Breast epithelium (tissue), 4 donors: ENCODE data around the gene NSF. TPM values are rescaled to one million over a fixed set of nuclear protein-coding genes. Genes with fewer than 3 reads are reported as not detected.
"Not testable (repeated sequence)": the region's sequence is repeated elsewhere in the genome, so short reads cannot be mapped to it uniquely, and the experiment has no call there.

Experiments used
- DNase-seq, 2 donors: peaks; one replicate each; pipeline ENCODE4 v3.0.0-alpha.2; 2019; ENCODE audit warnings: low spot score in 2 of 2
- H3K27ac ChIP-seq, 2 donors: fragments of 200-600 bp; sonication (generic) in 1 of 2; one replicate each; pipeline ENCODE4 v1.5.1; 2016 to 2019; ENCODE audit warnings: mild to moderate bottlenecking in 1 of 2
- H3K27me3 ChIP-seq, 2 donors: fragments of 200-600 bp; sonication (generic) in 1 of 2; one replicate each; pipeline versions ENCODE4 v1.5.1 to v1.6.0; 2017 to 2019; ENCODE audit warnings: control low read depth in 1 of 2, mild to moderate bottlenecking in 1 of 2
- H3K36me3 ChIP-seq: fragments of 200-600 bp; one replicate; pipeline ENCODE4 v1.5.1; 2019
- H3K4me1 ChIP-seq, 2 donors: fragments of 200-600 bp; sonication (generic); one replicate each; pipeline ENCODE4 v1.5.1; 2016 to 2019; ENCODE audit warnings: control low read depth in 1 of 2
- H3K4me3 ChIP-seq, 3 donors: fragments of 200-600 bp; sonication (generic); 1 replicate in 2 of 3; 2 replicates in 1 of 3; pipeline ENCODE4 v1.5.1; 2016 to 2019; ENCODE audit warnings: mild to moderate bottlenecking in 3 of 3, moderate library complexity in 2 of 3
- H3K9me3 ChIP-seq, 2 donors: fragments of 200-600 bp; sonication (generic) in 1 of 2; one replicate each; pipeline ENCODE4 v1.5.1; 2016 to 2019; ENCODE audit warnings: control low read depth in 1 of 2
- intact Hi-C: fragments of 100-400 bp; cut with DNase I; formaldehyde crosslinking; loops from one replicate; pipeline ENCODE4 v1.15.1; 2023; ENCODE audit warnings: low total_unique reads
- total RNA-seq, 3 donors: library from RNA; depleted of rRNA; stranded (reverse); fragments of >200 nt; gene quantifications; one replicate each; pipeline ENCODE4 v1.1.0, GENCODE V29; 2016

Gene NSF
- total RNA-seq, 3 donors from 2014 or later: 22.1 to 38.1 (median 38.0) TPM

GRCh38 chr17:46647688-46648278 lies 57.3 kb downstream of the NSF start:
- H3K4me3 ChIP-seq, H3K27me3 ChIP-seq, H3K4me1 ChIP-seq, H3K9me3 ChIP-seq, intact Hi-C loops, H3K27ac ChIP-seq, H3K36me3 ChIP-seq, DNase-seq: not testable (repeated sequence)

- H3K9me3 ChIP-seq, intact Hi-C loops, H3K27ac ChIP-seq, H3K27me3 ChIP-seq, H3K4me1 ChIP-seq, DNase-seq, H3K4me3 ChIP-seq, H3K36me3 ChIP-seq: not testable (repeated sequence)
Measured at GRCh38 chr17:46649246-46649645, 58.8 kb downstream of the NSF start.

DNA sequence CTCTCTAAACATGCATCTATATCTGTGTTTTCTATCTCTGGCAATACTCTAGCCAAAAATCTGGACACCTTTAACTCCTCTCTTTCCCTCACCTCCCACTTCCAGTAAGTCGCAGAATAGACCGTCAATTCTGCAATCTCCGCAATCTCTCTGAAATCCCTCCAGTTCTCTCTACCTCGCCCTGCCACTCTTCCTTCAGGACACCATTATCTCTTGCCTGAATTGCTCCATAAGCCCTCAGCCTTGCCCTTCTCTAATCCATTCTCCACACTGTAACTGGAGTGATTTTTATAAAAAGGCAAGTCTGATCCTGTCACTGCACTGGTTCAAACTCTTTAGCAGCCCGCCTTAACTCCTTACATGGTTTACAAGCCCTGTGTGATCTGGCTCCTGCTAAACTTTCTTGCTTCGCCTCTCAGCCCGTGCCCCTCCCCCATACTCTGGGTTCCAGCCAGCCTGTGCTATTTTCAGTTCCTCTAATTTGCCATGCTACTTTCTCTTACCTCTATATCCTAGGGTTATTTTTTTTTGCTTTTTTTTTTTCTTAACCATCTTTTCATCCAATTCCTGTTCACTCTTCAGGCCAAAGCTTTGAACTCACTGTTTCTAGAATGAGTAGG lies 61.7 kb downstream of the NSF start:
- intact Hi-C loops, H3K27me3 ChIP-seq: not testable (repeated sequence)

GRCh38 chr17:46658235-46658634 lies 67.8 kb downstream of the NSF start:
- DNase-seq, H3K27me3 ChIP-seq, H3K9me3 ChIP-seq, H3K36me3 ChIP-seq, H3K4me3 ChIP-seq, H3K4me1 ChIP-seq, intact Hi-C loops, H3K27ac ChIP-seq: not testable (repeated sequence)

More for the DNA sequence above, 61.7 kb downstream of the NSF start:
- H3K4me1 ChIP-seq, H3K4me3 ChIP-seq, H3K27ac ChIP-seq, H3K36me3 ChIP-seq, H3K9me3 ChIP-seq, DNase-seq: not testable (repeated sequence)

DNA sequence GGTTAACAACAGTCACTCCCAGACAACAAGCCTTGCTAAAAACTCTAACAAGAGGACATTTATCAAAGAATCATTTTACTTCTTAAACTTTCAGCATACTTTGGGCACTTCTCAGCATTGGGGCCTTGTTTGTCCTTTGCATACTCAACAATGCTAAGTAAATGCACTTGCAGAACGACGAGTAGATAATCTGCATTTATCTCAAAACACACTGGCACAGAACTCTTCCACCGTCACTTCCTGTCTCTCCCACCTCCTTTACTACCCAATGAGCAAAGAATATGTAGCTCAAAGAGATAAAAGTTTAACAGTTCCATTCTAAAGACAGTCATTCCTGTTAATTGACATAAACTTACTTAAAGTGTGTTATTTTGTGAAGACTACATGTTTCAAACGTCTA lies 69.2 kb downstream of the NSF start:
- DNase-seq, H3K4me1 ChIP-seq, H3K27ac ChIP-seq, H3K36me3 ChIP-seq, H3K9me3 ChIP-seq, H3K4me3 ChIP-seq, intact Hi-C loops, H3K27me3 ChIP-seq: not testable (repeated sequence)

DNA sequence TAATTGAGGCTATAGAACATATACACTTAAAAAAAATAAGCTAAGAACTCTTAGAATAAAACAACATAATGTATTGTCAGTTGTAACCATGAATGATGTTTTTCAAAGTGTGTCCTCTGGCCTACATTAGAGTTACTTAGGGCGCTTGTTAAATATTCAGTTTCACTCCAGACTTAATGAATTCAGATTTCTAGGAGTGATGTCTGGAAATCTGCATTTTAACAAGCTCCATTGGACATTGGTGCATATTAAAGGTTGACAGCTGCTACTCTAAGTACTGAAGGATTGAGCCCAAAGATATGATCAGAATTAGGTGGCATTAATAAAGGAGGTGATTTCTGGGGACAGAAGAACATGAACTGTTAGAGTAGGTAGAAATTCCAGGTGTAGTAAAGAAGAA lies 72.7 kb downstream of the NSF start:
- H3K36me3 ChIP-seq, intact Hi-C loops, H3K4me1 ChIP-seq, H3K4me3 ChIP-seq, H3K27me3 ChIP-seq, DNase-seq, H3K27ac ChIP-seq, H3K9me3 ChIP-seq: not testable (repeated sequence)

DNA sequence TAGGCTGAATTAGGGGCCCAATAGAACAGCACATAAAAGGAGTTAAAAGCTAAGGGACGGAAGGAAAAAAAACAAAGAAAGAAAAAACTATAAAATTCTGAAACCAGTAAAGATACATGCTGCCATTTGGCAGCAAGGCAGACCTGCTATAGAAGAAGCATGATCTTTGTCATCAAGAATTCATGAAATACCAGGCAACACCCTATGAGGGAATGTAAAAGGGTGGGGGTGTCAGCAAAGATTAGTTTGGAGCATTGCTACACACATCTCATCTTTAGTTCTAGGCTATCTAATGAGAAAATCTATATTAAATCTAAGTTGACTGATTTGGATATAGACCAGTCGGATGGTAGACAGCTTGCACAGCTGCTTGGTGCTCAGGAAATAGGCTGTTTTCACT lies 73.1 kb downstream of the NSF start:
- DNase-seq, H3K4me3 ChIP-seq, intact Hi-C loops, H3K9me3 ChIP-seq, H3K36me3 ChIP-seq, H3K27me3 ChIP-seq, H3K4me1 ChIP-seq, H3K27ac ChIP-seq: not testable (repeated sequence)

GRCh38 chr17:46665969-46666368 lies 75.5 kb downstream of the NSF start:
- H3K36me3 ChIP-seq, H3K4me3 ChIP-seq, H3K27ac ChIP-seq, H3K27me3 ChIP-seq, H3K9me3 ChIP-seq, H3K4me1 ChIP-seq, intact Hi-C loops: not testable (repeated sequence)
- DNase-seq: peak in 1 of 2 donors; percentile 49

DNA sequence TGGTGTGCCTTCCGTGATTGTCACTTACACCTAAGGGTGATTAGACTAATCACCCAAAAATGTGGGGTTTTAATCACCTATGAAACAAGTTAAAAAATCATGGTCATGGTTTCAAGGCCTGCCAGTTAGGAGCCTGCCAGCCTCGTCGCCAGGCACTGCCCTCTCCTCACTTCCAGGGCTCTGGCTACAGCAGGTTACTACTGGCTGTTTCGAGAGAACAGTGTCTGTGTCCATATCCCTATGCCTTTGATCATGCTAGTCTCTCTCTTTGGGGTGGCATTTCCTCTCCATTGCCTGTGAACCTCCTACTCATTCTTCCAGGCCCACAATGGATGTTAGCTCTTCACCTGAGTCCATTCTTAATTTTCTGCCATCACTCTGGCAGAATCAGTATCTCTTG lies 80.3 kb downstream of the NSF start:
- DNase-seq, H3K9me3 ChIP-seq, intact Hi-C loops, H3K36me3 ChIP-seq, H3K4me3 ChIP-seq, H3K27ac ChIP-seq, H3K4me1 ChIP-seq, H3K27me3 ChIP-seq: not testable (repeated sequence)

- H3K27ac ChIP-seq, intact Hi-C loops, H3K36me3 ChIP-seq, H3K4me3 ChIP-seq, H3K27me3 ChIP-seq, DNase-seq, H3K4me1 ChIP-seq, H3K9me3 ChIP-seq: not testable (repeated sequence)
Measured at GRCh38 chr17:46672777-46673176, 82.3 kb downstream of the NSF start.

DNA sequence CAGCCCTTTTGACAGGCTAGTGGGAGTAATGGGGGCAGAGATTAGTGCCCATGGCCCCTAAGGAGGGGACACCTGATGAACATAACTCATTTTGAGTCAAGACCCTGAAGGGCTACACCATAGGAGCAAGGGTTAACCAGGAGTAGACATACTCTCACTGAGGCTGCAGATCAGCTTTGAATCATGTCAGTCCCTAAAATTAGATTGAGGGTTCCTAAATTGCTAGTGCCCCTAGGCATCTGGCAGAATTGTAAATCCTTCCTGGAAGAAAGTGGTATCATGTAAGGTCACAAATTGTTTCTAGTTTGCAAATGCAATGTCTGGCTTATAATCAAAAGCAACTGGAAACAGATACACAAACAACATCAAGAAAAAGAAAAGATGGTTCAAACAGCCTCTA lies 87.3 kb downstream of the NSF start:
- not testable (repeated sequence) for H3K27me3 ChIP-seq, H3K27ac ChIP-seq, DNase-seq

DNA sequence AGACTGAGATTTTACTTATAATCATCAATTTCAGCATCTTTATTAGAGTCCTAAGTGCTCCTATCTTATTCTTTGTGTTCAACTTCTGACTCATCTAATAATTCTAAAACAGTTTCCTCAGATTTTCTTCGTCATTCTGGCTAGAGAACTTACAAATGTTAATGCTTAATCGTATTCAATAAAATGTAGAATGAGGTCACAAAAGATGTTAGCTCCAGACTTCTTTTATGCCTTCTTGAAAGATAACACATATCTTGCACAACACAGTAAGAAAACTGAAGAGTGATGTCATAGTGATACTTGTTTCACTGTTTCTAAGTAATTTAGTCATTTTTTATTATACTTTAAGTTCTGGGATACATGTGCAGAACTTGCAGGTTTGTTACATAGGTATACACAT lies 93.2 kb downstream of the NSF start:
- H3K27me3 ChIP-seq, H3K36me3 ChIP-seq, H3K4me1 ChIP-seq, DNase-seq, H3K27ac ChIP-seq, H3K4me3 ChIP-seq, H3K9me3 ChIP-seq, intact Hi-C loops: not testable (repeated sequence)

More for the DNA sequence above, 87.3 kb downstream of the NSF start:
- H3K36me3 ChIP-seq, H3K4me3 ChIP-seq, intact Hi-C loops, H3K9me3 ChIP-seq, H3K4me1 ChIP-seq: not testable (repeated sequence)

DNA sequence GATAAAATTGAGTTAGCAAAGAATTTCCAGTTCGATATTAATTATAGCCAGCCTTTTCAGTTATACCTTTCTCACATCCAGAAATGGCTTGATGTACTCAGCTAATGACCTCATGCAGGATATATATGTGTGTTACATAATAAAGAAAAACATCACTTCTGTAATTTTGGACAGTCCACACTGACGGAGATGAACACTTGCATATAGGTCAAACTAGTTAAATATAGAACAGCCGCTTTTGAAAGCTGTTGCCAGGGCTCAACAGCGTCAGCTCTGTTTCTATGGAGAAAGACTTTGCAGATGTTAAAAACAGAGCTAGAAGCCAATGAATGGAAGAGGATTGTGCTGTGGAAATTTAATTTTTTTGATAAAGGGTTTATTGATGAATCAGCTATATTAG lies 94.8 kb downstream of the NSF start:
- H3K4me3 ChIP-seq, H3K27ac ChIP-seq, H3K4me1 ChIP-seq, H3K9me3 ChIP-seq, H3K36me3 ChIP-seq, DNase-seq, H3K27me3 ChIP-seq, intact Hi-C loops: not testable (repeated sequence)

DNA sequence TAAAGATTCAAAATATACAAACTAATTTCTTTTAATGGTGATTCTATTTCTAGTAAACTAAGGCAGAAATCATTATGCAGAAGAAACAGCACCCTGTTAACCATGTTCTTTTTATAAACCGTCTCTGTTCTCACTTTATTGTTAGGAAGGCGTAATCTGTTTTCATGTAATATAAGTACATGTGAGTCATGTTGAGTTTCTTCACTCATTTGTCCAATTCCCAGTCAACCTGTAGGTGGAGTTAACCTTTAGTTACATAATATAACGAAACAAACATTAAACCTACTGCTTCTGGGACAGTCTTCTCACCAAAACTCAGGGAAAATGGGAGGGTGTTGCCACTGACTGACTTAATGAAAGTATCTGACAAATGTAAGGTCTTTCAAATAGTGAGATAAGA lies 101.7 kb downstream of the NSF start:
- H3K36me3 ChIP-seq, DNase-seq, H3K4me1 ChIP-seq, H3K27me3 ChIP-seq, intact Hi-C loops, H3K4me3 ChIP-seq, H3K27ac ChIP-seq, H3K9me3 ChIP-seq: not testable (repeated sequence)
